NK-92 treated with Interleukin-12 subunit alpha and Interleukin-12 subunit beta, amount 100 ng/mL, for 24 hours (cell line): ENCODE data around the gene UNC13C.

ENCODE experiments used
- DNase-seq: peaks from one replicate; lab custom pipeline; 2025; lab: John Stamatoyannopoulos, UW

Gene UNC13C

GRCh38 chr15:54017959-54018358 is 39.7 kb downstream of the UNC13C start:
- no peak for DNase-seq

GRCh38 chr15:54026258-54026657 is 48.0 kb downstream of the UNC13C start:
- DNase-seq, result no peak

GRCh38 chr15:54026891-54027290 is 48.6 kb downstream of the UNC13C start:
- no peak for DNase-seq

GRCh38 chr15:54029081-54029480 is 50.8 kb downstream of the UNC13C start:
- DNase-seq, result no peak

GRCh38 chr15:54032066-54032465 is 53.8 kb downstream of the UNC13C start:
- no peak for DNase-seq

GRCh38 chr15:54033356-54033860 is 55.2 kb downstream of the UNC13C start:
- no peak for DNase-seq

- DNase-seq, result no peak
Observed at GRCh38 chr15:54033869-54034458, 55.7 kb downstream of the UNC13C start.

- DNase-seq, result no peak
Observed at GRCh38 chr15:54035616-54036015, 57.4 kb downstream of the UNC13C start.

GRCh38 chr15:54045397-54045796 is 67.2 kb downstream of the UNC13C start:
- DNase-seq, result no peak

- no peak for DNase-seq
Observed at GRCh38 chr15:54046093-54046492, 67.9 kb downstream of the UNC13C start.

GRCh38 chr15:54064365-54064764 is 86.1 kb downstream of the UNC13C start:
- no peak for DNase-seq

GRCh38 chr15:54066403-54066802 is 88.2 kb downstream of the UNC13C start:
- DNase-seq, result no peak

GRCh38 chr15:54082836-54083492 is 104.7 kb downstream of the UNC13C start:
- DNase-seq, result no peak

- no peak for DNase-seq
Observed at GRCh38 chr15:54083501-54083900, 105.3 kb downstream of the UNC13C start.

- DNase-seq, result no peak
Observed at GRCh38 chr15:54083991-54084390, 105.8 kb downstream of the UNC13C start.

GRCh38 chr15:54088837-54089236 is 110.6 kb downstream of the UNC13C start:
- no peak for DNase-seq

- no peak for DNase-seq
Observed at GRCh38 chr15:54089776-54090175, 111.5 kb downstream of the UNC13C start.

- no peak for DNase-seq
Observed at GRCh38 chr15:54091651-54092050, 113.4 kb downstream of the UNC13C start.

- DNase-seq, result no peak
Observed at GRCh38 chr15:54094661-54095060, 116.4 kb downstream of the UNC13C start.

GRCh38 chr15:54097019-54097418 is 118.8 kb downstream of the UNC13C start:
- no peak for DNase-seq

GRCh38 chr15:54099010-54099409 is 120.8 kb downstream of the UNC13C start:
- DNase-seq, result no peak

GRCh38 chr15:54101664-54102270 is 123.5 kb downstream of the UNC13C start:
- no peak for DNase-seq

- DNase-seq, result no peak
Observed at GRCh38 chr15:54102704-54103103, 124.5 kb downstream of the UNC13C start.
